ENCODE data around the gene SEC24B.

Gene SEC24B

GRCh38 chr4:109588176-109588575, 154.6 kb downstream of the SEC24B start:
- no peak for DNase-seq

GRCh38 chr4:109589119-109589518, 155.5 kb downstream of the SEC24B start:
- no peak for DNase-seq

GRCh38 chr4:109589605-109590004, 156.0 kb downstream of the SEC24B start:
- DNase-seq: no peak
